HFFc6 (cell line): Measurements from ENCODE around the gene TP53BP1. TPM values are rescaled to one million over a fixed set of nuclear protein-coding genes. Genes with fewer than 3 reads are reported as not detected.

Experiments
- DNase-seq: peaks from one replicate; pipeline ENCODE4 v3.0.0-alpha.2; 2018
- H3K27ac Mint-ChIP-seq: 2 replicates; pipeline ENCODE4 v1.8.0; 2020; ENCODE audit warnings: mild to moderate bottlenecking, mixed read lengths
- H3K27me3 Mint-ChIP-seq: 2 replicates; pipeline ENCODE4 v1.8.0; 2021; ENCODE audit warnings: mild to moderate bottlenecking, moderate library complexity, mixed read lengths; ENCODE audit not compliant: insufficient read depth
- H3K36me3 Mint-ChIP-seq: 2 replicates; pipeline ENCODE4 v1.8.0; 2021; ENCODE audit warnings: low read depth, mixed read lengths
- H3K4me1 Mint-ChIP-seq: 2 replicates; pipeline ENCODE4 v1.8.0; 2020; ENCODE audit warnings: low read depth, mixed read lengths
- H3K4me3 Mint-ChIP-seq: 2 replicates; pipeline ENCODE4 v1.8.0; 2020; ENCODE audit warnings: mild to moderate bottlenecking, moderate library complexity, mixed read lengths
- H3K9me3 Mint-ChIP-seq: 2 replicates; pipeline ENCODE4 v1.8.0; 2020; ENCODE audit warnings: mild to moderate bottlenecking, mixed read lengths
- total RNA-seq, 6 experiments: library from RNA; stranded (reverse); fragmentation: NEBNext Ultra II Directional; extraction: Animal tissue kit (Norgen Biotek cat#: 25700); gene quantifications; 2 replicates in 1 of 6; 3 replicates in 5 of 6; pipeline ENCODE4 v1.2.3, GENCODE V29; 2021
- TF ChIP-seq, protein P1 (sequence below): fragments of 200-600 bp; sonication (generic); IDR thresholded peaks from 2 replicates; pipeline ENCODE4 v1.5.0; 2021; ENCODE audit warnings: antibody characterized with exemption, mild to moderate bottlenecking

TP53BP1 gene
- total RNA-seq, 6 experiments from 2014 or later = 44.7 to 49.5 (median 46.4) TPM

DNA sequence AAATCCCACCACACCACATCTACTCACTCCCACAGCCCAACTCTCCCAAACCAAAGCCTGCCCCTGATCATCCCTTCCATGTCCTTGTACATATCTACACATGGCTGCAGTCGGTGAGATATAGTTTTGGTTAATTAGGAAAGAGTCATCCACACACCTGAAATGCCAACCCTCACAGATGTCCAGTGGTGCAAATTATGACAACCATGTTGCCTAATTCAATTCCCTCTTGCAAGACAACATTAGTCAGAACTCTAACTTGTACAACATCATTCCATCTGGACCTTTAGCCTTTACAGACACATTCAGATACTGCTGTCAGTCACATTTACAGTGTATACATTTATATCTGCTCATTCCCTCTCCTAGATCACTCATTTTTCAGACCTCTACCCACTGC lies 80.9 kb downstream of the TP53BP1 start:
- Mint-ChIP-seq H3K27me3 (no peaks in the 10 kb centered on the region), H3K9me3 (no peaks in the 10 kb centered on the region), H3K27ac (peak overlapping the region; percentile 29; the same call in 1 of the 2 replicates), H3K4me3 (no peak overlapping the region), H3K36me3 (peaks cover 69% of the 10 kb centered on the region), H3K4me1 (peaks cover 29% of the 10 kb centered on the region)
- DNase-seq = no peak
- TF ChIP-seq, protein P1, sequence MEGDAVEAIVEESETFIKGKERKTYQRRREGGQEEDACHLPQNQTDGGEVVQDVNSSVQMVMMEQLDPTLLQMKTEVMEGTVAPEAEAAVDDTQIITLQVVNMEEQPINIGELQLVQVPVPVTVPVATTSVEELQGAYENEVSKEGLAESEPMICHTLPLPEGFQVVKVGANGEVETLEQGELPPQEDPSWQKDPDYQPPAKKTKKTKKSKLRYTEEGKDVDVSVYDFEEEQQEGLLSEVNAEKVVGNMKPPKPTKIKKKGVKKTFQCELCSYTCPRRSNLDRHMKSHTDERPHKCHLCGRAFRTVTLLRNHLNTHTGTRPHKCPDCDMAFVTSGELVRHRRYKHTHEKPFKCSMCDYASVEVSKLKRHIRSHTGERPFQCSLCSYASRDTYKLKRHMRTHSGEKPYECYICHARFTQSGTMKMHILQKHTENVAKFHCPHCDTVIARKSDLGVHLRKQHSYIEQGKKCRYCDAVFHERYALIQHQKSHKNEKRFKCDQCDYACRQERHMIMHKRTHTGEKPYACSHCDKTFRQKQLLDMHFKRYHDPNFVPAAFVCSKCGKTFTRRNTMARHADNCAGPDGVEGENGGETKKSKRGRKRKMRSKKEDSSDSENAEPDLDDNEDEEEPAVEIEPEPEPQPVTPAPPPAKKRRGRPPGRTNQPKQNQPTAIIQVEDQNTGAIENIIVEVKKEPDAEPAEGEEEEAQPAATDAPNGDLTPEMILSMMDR = no peak

GRCh38 chr15:43410572-43411214 lies 82.3 kb downstream of the TP53BP1 start:
- TF ChIP-seq, protein P1 = no peak
- Mint-ChIP-seq H3K9me3 (no peaks in the 10 kb centered on the region), H3K27me3 (no peaks in the 10 kb centered on the region), H3K4me3 (no peak overlapping the region), H3K36me3 (peaks cover 66% of the 10 kb centered on the region), H3K4me1 (peaks cover 29% of the 10 kb centered on the region), H3K27ac (peak overlapping the region; percentile 34)
- DNase-seq = peak; percentile 48

DNA sequence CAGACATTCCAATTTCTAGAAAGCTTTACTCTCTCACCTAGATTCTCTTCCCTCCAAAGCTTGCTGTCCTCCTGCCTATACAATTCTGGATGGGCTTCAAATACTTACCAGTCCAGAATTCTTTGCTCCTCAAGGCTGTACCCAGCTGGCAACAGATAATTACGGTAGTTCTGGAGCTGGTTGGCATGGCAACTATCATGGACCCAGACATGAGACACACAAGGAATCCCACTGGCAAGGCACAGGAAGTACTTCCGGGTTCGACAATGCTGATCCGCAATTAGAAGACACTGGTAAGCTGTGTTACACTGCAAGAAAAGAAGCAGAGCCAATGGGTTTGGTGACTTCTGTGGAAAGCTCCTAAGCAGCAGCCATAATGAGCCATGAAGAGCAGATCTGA lies 84.2 kb downstream of the TP53BP1 start:
- H3K4me1 Mint-ChIP-seq = peaks cover 29% of the 10 kb centered on the region
- peaks cover 66% of the 10 kb centered on the region for H3K36me3 Mint-ChIP-seq
- H3K27me3 Mint-ChIP-seq = no peaks in the 10 kb centered on the region
- H3K9me3 Mint-ChIP-seq = no peaks in the 10 kb centered on the region
- H3K4me3 Mint-ChIP-seq = no peak overlapping the region
- no peak for DNase-seq
- TF ChIP-seq, protein P1 = no peak
- peak overlapping the region; percentile 14; the same call in 1 of the 2 replicates for H3K27ac Mint-ChIP-seq

DNA sequence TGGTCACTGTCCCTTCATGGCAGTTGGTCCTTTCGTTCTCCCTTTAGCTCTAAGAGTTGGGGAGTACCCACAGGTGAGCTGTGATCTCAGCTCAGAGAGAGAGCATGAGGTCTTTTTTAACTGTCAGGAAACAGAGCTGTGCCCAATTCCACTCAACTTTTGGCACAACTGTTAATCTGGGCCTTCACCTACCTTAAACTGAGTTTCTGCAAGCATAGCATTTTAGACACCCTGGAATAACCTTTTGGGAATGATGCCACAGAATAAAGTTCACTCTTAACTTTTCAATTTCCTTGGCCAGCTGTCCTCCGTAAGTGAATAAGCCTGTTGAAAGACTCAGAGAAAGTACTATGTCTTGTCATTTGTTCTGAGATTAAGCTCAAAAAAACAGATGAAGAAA lies 86.1 kb downstream of the TP53BP1 start:
- TF ChIP-seq, protein P1 = no peak
- no peaks in the 10 kb centered on the region for H3K9me3 Mint-ChIP-seq
- H3K27ac Mint-ChIP-seq = no peak overlapping the region
- H3K27me3 Mint-ChIP-seq = no peaks in the 10 kb centered on the region
- peaks cover 64% of the 10 kb centered on the region for H3K36me3 Mint-ChIP-seq
- no peak for DNase-seq
- no peak overlapping the region for H3K4me3 Mint-ChIP-seq
- peaks cover 16% of the 10 kb centered on the region for H3K4me1 Mint-ChIP-seq

- H3K27ac Mint-ChIP-seq = peak overlapping the region; percentile 6; the same call in 1 of the 2 replicates
- DNase-seq = no peak
- H3K4me3 Mint-ChIP-seq = no peak overlapping the region
- H3K27me3 Mint-ChIP-seq = no peaks in the 10 kb centered on the region
- peaks cover 66% of the 10 kb centered on the region for H3K36me3 Mint-ChIP-seq
- H3K4me1 Mint-ChIP-seq = peaks cover 10% of the 10 kb centered on the region
- no peaks in the 10 kb centered on the region for H3K9me3 Mint-ChIP-seq
- TF ChIP-seq, protein P1 = no peak
These were observed 86.8 kb downstream of the TP53BP1 start for GRCh38 chr15:43406189-43406588.
